GM12874 (cell line): ENCODE results near the gene METTL1.

Experiments used
- TF ChIP-seq, protein P1 (sequence below): IDR thresholded peaks from 2 replicates; pipeline ENCODE4 v1.5.1; 2011; ENCODE audit warnings: low read depth, mild to moderate bottlenecking, control low read depth, low read length, moderate library complexity; ENCODE audit not compliant: insufficient read depth

The METTL1 gene

DNA sequence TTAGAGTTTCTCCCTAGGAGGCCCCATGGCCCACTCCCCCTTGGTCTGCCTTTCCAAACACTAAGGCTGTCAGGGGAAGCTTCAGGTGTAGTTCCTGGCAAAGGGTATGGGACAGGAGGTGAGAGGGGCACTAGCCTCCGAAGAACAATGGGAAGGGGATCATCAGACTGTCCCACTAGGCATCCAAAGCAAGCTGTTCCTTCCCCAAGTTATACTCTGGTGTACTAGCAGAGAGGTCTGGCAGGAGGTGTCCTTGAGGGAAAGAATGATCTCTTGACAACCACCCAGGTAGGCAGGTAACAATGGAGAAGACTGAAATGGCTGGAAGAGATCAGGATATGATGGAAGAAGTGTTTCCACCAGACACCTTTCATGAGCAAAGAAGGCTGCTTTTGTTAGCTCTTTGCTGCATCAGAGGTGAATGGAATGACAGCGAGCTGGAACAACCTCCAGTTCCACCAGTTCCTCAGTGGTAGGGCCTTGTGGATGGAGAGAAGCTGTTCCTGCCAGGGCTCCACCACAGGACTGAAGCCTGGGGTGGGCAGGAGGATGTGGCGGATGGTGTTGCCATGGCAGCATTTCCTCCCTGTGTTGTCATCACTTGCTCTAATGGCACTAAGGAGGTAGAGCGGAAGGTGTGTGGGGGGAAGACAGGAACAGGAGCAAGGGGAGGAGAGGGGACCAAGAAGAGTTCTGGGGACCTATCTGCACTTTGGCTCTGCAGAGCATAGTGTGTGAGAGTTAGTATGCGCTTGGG lies 31.1 kb downstream of the METTL1 start:
- TF ChIP-seq, protein P1, sequence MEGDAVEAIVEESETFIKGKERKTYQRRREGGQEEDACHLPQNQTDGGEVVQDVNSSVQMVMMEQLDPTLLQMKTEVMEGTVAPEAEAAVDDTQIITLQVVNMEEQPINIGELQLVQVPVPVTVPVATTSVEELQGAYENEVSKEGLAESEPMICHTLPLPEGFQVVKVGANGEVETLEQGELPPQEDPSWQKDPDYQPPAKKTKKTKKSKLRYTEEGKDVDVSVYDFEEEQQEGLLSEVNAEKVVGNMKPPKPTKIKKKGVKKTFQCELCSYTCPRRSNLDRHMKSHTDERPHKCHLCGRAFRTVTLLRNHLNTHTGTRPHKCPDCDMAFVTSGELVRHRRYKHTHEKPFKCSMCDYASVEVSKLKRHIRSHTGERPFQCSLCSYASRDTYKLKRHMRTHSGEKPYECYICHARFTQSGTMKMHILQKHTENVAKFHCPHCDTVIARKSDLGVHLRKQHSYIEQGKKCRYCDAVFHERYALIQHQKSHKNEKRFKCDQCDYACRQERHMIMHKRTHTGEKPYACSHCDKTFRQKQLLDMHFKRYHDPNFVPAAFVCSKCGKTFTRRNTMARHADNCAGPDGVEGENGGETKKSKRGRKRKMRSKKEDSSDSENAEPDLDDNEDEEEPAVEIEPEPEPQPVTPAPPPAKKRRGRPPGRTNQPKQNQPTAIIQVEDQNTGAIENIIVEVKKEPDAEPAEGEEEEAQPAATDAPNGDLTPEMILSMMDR = no peak

DNA sequence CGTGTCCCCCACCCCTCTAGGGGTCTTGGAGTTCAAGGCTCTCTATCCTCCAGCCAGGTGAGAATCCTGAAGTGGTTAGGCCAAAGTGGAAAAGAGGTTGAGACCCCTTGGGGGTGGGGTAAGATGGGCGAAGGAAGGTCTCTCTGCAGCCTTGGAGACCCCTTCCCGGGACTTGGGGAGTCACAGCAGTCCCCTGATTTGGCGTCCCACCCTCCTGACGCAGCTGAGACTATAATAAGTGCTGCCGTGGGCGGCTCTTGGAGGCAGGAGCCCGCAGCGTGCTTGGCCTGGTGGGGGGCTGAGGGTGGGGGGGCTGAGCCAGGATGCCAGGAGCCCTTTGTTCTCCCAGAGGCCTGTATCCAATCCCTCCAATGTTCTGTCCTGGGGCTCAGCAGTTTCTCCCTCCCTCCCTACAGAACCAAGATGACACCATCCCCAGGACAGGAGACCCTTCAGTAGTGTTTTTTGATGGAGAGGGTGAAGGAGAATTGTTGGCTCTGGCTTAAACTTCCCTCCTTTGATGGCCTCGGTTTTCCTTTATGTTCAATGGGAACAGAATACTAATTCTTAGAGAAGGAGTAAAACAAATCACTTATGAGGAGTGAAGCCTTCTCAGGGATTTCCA lies 31.9 kb downstream of the METTL1 start:
- TF ChIP-seq, protein P1 = no peak

DNA sequence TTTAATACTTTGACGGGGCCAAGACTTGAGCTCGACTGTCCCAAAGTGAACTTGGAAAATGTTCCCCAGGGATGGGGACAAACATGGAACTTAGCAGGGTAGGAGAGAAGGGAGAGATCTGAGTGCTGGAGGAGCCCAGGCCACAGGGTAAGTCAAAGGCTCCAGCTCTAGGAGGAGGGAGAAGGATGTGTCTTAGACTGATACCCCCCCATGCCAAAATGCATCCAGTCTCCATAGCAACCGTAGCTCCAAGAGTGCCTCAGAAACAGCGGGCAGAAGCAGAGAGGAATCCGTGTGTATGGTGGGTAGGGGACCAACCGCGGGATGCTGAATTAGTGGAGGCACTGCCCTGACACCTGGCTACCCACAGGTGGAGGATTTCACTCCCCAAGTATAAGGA lies 32.5 kb downstream of the METTL1 start:
- TF ChIP-seq, protein P1 = no peak

DNA sequence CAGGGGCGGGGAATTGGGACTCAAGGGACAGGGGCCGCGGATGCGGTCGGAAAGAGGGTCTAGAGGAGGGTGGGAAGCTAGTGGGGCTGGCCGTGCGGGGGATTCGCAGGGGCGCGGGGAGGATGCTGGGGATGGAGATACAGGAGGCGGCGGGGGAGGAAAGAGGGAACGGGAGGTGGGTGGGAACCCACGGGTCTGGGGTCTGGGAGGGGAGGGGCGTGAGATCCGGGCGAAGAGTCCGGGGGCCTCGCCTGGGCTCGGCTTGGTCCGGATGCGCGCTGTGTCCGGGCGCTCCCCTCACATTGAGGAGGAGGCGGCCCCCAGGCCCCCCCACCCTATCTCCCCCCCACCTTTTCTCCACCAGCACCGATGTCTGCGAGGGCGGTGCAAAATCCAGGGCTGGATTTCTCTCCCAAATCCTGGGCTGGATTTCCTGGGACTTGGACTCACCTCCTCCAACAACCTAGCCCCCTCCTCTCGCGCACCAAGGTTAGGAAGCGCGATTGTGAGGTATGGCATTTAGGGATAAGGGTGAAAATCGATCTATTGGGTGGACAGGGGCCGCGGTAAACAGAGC lies 33.2 kb downstream of the METTL1 start, which contains the start of gene AGAP2:
Gene AGAP2, minus strand, starts transcription at position 82 of the 577 bp plus-strand sequence. CDS start 496 bp downstream, outside the sequence.
- TF ChIP-seq, protein P1 = no peak

DNA sequence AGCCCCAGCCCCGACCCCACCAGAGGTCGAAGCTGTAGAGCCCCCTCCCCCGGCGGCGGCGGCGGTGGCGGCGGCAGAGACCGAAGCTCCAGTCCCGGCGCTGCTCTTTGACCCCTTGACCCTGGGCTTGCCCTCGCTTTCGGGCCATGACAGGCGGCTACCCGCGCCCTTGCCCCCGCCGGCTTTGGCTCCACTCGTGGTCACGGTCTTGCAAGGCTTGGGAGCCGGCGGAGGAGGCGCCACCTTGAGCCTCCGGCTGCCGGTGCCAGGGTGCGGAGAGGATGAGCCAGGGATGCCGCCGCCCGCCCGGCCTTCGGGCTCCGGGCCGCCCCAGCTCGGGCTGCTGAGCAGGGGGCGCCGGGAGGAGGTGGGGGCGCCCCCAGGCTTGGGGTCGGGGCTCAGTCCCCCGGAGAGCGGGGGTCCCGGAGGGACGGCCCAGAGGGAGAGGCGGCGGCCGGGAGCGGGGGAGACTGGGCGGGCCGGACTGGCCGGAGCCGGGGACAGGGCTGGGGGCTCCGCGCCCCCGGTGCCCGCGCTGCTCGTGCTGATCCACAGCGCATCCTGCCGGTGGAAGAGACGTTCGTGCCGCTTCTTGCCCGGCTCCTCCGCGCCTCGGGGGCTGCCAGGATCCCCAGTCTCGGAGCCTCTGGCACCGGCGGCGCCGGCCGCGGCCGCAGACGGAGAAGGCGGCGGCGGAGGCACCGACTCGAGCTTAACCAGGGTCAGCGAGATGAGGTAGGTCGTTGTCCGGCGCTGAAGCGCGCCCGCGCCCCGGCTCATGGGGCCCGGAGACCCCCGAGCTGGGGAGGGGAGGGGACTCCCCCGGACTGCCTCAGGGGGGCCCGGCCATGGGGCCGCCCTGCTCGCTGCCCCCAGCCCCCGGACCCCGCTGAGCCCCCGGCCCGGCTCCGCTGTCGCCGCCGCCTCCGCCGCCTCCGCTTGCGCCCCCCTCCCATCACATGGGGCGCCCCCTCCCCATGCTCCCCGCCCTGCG lies 34.1 kb downstream of the METTL1 start:
- TF ChIP-seq, protein P1 = no peak

DNA sequence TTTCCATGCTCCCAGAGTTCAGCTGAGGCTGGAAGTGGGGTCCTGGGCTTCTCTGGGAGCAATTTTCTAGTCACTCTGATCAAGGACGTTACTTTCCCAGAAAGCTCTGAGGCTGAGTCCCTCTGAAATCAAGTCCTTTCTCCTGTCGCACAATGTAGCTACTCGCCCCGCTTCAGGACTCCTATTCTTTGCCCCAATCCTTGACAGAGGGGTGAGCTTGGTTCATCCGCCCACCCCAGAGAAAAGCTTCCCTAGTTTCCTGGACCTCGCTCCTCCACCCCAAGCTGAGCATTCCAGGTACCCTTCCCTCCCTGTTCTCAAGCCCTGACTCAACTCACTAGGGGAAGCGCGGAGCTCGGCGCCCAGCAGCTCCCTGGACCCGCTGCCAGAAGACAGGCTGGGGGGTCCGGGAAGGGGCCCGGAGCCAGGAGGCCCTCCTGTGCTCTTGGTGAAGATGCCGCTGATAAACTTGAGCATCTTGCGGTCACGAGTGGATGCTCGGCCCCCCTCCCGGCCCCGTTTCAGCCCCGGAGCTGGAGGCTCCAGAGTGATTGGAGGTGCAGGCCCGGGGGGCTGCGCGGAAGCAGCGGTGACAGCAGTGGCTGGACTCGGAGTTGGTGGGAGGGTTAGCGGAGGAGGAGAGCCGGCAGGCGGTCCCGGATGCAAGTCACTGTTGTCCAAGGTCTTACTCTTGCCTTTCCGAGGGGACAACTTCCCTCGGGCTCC lies 35.0 kb downstream of the METTL1 start:
- TF ChIP-seq, protein P1 = no peak
